NK-92 (cell line): ENCODE data around the gene ACAP3.

Experiments used
- DNase-seq: peaks from one replicate; lab custom pipeline; 2025; ENCODE audit not compliant: unreplicated experiment; lab: John Stamatoyannopoulos, UW

The ACAP3 gene

DNA sequence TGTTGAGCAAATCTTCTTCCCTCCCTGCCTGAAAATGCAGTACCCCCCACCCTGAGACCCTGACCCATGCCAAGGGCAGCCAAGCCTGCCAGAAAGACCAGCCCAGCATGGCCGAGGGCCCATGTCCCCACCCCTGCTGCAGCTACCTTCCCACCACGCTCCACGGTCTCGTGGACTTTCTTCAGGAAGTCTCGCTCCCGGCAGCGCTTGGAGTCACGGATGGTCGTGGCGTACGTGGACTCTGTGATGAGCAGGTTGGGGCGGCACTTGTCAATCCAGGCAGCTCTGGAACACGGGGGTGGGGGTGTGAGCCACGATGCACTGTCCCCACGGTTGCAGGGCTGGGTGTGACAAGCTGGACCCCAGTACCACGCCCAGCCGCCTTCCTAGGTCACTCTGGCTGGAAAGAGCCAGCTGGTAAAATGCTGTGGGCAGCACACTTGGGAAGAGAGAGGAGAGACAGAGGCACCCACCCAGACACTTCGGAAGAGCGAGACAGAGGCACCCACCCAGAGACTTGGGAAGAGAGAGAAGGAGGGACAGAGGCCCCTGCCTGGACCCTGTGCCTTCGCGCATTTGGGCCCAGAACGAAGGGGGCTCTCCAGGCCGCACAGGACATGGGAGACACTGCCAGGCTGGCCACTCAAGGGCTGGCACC, 7.1 kb upstream of the ACAP3 start:
- no peak for DNase-seq

GRCh38 chr1:1314237-1314586, 6.5 kb upstream of the ACAP3 start:
- no peak for DNase-seq

DNA sequence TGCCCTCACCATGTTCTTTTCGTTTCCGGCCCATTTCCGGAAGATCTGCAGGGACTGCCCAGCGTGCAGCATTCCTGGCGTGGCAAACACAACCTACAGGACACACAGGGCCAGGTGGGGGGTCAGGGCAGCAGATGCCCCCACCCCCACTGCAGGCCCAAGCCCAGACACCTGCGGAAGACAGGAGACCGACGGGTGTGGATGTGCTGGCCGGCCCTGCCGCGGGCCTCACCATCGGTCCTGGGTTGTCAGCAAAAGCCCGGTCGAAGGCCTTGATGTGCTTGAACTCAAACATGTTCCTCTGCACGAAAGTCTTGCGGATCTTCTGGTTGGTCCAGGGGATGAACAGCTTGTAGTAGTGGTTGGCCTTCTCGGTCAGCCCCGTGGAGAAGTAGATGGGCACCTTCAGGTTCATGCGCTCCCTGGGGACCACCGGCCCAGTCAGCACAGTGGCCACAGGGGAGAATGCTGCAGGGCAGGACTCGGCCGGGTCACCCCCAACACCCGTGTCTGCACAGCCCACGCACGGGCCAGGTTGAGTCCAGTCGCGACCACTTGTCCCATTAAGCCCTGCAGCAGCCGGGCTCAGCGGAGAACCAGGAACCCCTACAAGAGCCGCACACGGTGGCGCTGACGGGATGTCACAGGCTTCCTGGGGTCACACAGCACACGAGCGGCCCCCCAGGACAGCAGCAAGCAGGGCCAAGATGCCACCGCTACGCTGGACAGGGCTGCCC, 5.9 kb upstream of the ACAP3 start:
- DNase-seq = no peak

GRCh38 chr1:1312450-1313314, 5.0 kb upstream of the ACAP3 start:
- DNase-seq = no peak

DNA sequence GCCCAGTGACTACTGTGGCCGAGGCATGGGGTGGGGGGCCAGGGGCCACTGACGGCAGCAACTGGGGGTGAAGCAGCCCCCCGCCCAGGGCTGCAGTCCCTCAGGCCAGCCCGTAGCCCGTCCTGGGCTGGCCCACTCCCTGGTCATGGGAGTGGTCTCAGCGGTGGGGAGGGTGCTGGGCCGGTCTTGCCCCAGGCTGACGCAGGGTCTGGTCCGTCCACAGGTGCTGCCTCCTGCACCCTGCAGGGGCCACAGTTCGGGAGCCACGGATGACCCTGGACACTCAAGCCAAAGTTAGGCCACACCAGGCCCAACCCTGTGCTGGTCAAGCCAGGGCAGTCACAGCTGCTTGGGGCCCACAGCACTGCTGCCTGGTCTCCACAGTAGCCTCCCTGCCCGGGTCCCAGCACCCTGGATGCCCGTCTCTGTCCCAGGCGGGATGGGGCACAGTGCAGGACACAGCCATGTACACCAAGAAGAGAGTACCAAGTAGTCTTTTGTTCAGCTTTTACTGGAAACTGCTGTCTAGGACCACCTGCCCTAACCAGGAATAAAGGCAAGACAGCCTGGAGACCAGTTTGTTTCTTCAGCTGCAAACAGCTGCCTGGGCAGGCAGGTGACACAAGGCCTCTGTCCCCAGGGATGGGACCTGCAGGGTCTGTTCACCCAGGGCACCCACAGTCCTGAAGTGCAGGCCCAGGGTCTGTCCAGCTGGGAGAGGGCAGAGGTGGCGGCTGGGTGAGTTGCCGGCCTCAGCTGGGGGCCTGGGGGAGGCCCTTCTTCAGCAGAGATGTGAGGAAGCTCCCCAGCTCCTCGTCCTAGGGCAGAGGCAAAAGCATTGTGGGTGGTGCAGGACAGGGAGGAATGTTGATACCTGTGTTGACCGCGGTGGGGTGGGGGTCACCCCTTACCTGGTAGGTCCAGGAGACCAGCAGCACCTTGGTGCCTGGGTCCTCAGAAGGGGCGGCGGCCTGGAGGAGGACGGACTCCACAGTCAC, 3.7 kb upstream of the ACAP3 start:
- DNase-seq = no peak

DNA sequence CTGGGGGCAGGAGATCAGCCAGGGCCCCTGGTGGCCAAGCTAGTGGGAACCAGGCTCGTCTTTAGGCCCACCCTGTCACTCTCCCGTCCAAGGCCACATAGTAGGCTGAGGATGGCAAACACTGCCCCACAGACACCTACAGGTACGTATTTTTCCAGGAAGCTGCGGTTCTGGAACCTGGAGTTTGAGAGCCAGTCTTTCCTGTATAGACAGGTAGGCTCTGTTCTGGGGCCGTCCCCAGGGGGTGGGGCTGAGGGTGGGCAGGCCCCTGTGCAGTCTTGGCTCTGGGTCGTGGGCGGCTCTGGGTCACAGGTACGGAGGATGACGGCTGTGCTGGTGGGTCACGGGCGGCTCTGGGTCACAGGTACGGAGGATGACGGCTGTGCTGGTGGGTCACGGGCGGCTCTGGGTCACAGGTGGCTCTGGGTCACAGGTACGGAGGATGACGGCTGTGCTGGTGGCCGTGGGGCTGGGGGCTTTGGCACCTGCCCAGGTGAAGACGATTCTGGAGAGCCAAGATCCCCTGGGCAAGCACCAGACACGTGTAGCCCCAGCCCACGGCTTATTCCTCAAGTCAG, 2.8 kb upstream of the ACAP3 start:
- DNase-seq = no peak

DNA sequence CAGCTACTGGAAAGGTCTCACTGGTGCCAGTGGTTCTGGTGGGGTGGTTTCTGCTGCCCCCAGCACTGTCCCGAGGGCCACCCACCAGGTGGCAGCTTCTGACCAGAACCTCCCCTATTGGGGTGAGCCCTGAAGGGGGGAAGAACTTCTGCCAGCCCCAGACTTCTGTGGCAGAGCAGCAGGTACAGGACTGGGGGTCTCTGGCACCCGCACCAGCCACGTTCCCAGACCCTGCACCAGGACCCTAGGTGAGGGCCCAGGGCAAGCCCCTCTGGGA, 2.3 kb upstream of the ACAP3 start:
- no peak for DNase-seq

- no peak for DNase-seq
Measured at GRCh38 chr1:1309251-1310108, 1.8 kb upstream of the ACAP3 start.

DNA sequence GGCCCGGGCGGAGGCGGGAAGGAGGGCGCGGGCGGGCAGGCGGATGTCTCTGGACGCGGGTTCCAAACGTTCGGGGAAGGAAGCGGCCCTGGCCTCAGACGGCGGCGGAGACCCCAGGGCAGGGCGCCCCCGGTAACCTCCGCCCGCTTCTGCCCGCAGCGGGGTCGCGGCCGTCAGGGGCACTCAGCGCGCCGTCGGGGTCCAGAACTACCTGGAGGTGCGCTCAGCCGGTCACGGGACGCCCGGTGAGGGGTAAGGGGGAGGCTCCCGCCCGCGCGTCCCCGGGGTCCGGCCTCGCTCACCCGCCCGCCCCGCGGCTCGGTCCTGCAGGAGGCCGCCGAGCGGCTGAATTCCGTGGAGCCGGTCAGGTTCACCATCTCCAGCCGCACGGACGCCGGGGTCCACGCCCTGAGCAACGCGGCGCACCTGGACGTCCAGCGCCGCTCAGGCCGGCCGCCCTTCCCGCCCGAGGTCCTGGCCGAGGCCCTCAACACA, 1.1 kb upstream of the ACAP3 start:
- DNase-seq = no peak

GRCh38 chr1:1307261-1307922, 338 bp downstream of the ACAP3 start:
- DNase-seq = no peak

DNA sequence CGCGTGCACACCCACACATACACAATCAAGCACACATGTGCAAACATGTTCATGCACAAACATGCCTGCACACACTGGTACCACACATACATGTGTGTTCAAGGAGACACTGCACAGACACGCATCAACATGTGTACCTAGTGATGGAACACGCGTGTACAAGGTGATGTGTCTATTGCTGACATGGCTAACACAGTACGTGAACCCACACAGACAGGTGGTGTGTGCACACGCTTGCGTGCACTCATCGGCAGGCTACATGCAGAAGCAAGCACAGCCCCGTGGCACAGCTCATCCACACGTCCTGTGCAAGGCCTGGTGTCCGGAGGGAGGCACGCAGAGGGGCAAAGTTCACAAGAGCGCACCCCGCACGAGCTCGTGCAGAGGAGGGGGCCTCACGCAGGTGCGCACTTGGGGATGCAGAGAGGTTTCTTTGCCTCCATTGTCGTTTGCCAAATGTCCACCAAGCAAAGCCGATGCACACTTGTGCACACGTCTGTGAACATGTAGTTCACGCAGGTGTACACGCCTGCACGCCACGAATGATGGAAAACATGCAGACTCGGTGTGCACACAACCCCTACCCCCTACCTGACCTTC, 969 bp downstream of the ACAP3 start:
- DNase-seq = no peak

DNA sequence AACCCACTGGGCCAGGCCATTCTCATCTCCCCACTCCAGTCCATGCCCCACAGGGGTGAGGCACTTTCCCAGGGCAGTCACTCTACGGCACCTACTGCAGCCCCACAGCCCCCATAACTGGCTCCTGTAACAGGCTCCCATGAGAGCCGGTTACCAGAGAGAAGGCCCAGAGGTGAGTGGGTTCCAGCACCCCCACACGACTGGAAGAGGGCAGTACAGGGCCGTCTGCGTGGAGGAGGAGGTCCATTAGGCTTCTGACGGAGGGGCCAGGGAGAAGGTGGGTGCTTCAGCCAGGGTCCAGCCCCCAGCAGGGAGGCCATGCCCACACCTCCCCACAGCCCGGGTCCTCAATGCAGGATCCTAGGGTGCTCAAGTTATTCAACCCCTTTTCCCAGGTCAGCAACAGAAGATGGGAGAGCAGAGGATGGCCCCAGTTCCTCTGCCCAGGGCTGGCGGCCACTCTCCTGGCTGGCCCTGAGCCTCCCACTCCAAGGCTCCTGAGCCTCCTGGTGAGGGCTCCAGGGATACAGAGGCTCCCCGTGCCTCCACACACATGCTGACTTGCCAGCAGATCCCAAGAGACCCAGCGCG, 1.6 kb downstream of the ACAP3 start:
- no peak for DNase-seq

DNA sequence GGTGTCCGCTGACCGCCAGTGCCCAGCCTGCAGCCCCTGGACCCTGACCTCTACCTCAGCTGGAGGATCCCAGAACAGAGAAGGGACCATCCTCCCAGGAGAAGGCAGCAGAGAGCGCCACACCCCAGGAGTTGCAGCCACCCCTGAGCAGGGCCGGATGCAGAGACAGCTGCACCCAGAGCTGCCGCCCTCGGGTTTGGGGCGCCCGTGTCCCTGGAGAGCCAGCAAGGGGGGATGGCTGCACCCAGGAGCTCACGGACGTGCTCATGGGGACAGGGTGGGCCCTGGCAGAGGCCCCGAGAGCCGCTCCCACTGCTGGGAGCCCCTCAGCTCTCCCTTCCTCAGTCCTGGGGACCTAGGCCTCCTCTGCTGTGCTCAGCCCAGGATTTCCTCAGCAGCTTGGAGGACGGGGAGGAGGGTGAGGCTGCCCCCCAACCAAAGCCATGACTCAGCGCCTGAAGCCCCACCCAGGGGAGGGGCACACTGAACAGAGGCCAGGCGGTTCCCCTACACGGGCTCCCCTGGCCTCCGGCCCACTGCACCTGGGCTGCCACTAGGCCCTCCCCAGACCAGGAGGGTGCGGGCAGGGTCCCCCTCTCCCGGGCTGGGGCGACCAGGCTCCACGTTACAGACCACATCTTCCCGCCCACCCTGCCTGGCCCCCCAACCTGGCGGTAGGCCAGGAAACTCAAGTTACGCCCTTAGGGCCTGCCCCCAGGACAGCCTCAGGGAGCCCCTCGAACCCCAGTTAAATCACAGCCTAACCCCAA, 2.2 kb downstream of the ACAP3 start:
- no peak for DNase-seq

- no peak for DNase-seq
Measured at GRCh38 chr1:1304331-1305299, 3.1 kb downstream of the ACAP3 start.

DNA sequence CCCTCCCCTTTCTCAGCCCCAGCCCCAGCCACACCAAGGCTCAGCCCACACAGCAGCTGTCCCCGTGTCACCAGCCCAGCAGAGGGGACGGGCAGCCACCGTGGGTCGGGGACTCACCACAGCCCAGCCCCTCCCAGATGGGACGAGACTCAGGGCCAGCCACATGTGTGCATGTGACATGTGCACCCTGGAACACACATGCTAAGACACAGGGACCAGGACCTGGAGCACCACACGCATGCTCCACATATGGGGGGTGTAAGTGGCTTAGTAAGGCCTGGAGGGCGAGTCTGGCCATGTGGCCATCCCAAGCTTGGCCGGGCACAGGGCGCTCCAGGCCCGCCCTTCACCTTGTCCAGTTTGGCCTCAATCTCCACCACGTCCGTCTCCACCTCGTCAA, 4.0 kb downstream of the ACAP3 start:
- DNase-seq = no peak

DNA sequence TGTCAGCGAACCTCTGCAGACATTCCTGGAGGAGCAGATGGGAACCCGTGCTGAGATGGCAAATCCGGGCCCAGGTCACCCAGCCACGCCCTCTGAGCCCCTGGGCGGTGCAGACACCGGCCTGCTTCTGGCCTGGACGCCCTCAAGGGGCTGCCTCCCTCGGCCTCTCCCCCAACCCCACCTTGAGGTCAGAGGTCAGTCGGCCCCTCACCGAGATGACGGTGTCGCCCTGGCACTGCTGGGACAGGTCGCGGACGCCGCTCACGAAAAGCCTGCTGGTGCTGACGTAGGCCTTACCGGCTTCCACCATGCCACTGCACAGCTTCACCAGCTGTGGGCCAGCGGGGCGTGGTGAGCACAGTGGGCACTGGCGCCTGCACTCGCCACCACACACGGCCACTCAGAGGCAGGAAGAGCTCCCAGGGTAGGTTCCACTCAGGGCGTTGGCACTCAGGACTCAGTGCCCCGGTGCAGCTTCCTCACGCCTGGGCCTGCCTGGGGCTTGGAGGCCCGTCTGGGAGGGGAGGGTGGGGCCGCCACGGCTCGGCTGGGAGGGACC, 4.7 kb downstream of the ACAP3 start:
- DNase-seq = no peak
